ENCODE results near the gene SMIM43.

GRCh38 chr4:121717680-121718237, 47.2 kb downstream of the SMIM43 start:
- no peak for TF ChIP-seq TAF1 (IDR thresholded peaks at IDR 0.05; ENCODE audit: low read depth, low read length)
- TF ChIP-seq CEBPB (IDR thresholded peaks at IDR 0.05; ENCODE audit: low read depth, low read length), result no peak

All from H1 (cell line).